Calu3 (cell line): Measurements from ENCODE around the gene LRTM2. TPM values are rescaled to one million over a fixed set of nuclear protein-coding genes. Genes with fewer than 3 reads are reported as not detected.

ENCODE experiments used
- BruUV-seq: library from RNA; stranded (reverse); fragments of 400-500 nt; replicated peaks from 2 replicates; lab custom pipeline; 2021; lab: Mats Ljungman, UMichigan
- CTCF ChIA-PET: fragments of 300-600 bp; sonication (Branson Sonifier 250); formaldehyde crosslinking; loops from one replicate; lab custom pipeline; 2022; ENCODE audit warnings: antibody characterized with exemption; lab: Charles Lee
- DNase-seq: peaks from one replicate; pipeline ENCODE4 v3.0.0; 2022
- H3K27ac Mint-ChIP-seq: one replicate; pipeline ENCODE4 v1.8.0; 2022; ENCODE audit warnings: mixed read lengths; ENCODE audit not compliant: unreplicated experiment
- H3K27me3 Mint-ChIP-seq: one replicate; pipeline ENCODE4 v1.8.0; 2022; ENCODE audit warnings: mixed read lengths; ENCODE audit not compliant: unreplicated experiment
- H3K36me3 Mint-ChIP-seq: one replicate; pipeline ENCODE4 v1.8.0; 2022; ENCODE audit warnings: mild to moderate bottlenecking, moderate library complexity, mixed read lengths; ENCODE audit not compliant: insufficient read depth, unreplicated experiment
- H3K4me1 Mint-ChIP-seq: one replicate; pipeline ENCODE4 v1.8.0; 2022; ENCODE audit warnings: mild to moderate bottlenecking, low read depth, mixed read lengths; ENCODE audit not compliant: unreplicated experiment
- H3K4me3 Mint-ChIP-seq: one replicate; pipeline ENCODE4 v1.8.0; 2022; ENCODE audit warnings: mild to moderate bottlenecking, low read depth, moderate library complexity, mixed read lengths; ENCODE audit not compliant: unreplicated experiment
- H3K9me3 Mint-ChIP-seq: one replicate; pipeline ENCODE4 v1.8.0; 2022; ENCODE audit warnings: low read depth, mixed read lengths; ENCODE audit not compliant: unreplicated experiment
- CTCF ChIP-seq: fragments of 200-600 bp; IDR thresholded peaks from one replicate; pipeline ENCODE4 v1.8.0; 2022; ENCODE audit warnings: antibody characterized with exemption; ENCODE audit not compliant: unreplicated experiment
- intact Hi-C: fragments of 100-400 bp; cut with micrococcal nuclease; formaldehyde crosslinking; loops from one replicate; pipeline ENCODE4 v1.10.0; 2022; ENCODE audit not compliant: unreplicated experiment
- total RNA-seq: library from RNA; stranded (reverse); gene quantifications from 2 replicates; pipeline ENCODE4 v1.2.3, GENCODE V29; 2022

Gene LRTM2
- total RNA-seq, 1 experiment from 2014 or later: not detected

- no peaks in the 10 kb centered on the region for H3K36me3 Mint-ChIP-seq
- peaks cover 94% of the 10 kb centered on the region for H3K27me3 Mint-ChIP-seq
- no peaks in the 10 kb centered on the region for H3K9me3 Mint-ChIP-seq
- no peak for TF ChIP-seq CTCF
- no peak for DNase-seq
- no peaks in the 10 kb centered on the region for H3K4me1 Mint-ChIP-seq
- no TSS peak for BruUV-seq
- H3K27ac Mint-ChIP-seq: no peak overlapping the region
- intact Hi-C loops: no loop called here
- H3K4me3 Mint-ChIP-seq: no peak overlapping the region
- CTCF ChIA-PET: interaction anchor here (0.6 kb wide), 1 partner anchor 579 kb away, joined by 3 read pairs; no protein-coding TSS in a partner anchor
These were observed 59.3 kb downstream of the LRTM2 start for GRCh38 chr12:1879633-1880032.

GRCh38 chr12:1880153-1880845 is 59.9 kb downstream of the LRTM2 start:
- DNase-seq: no peak
- intact Hi-C loops: no loop called here
- Mint-ChIP-seq H3K27ac (no peak overlapping the region), H3K4me1 (no peaks in the 10 kb centered on the region), H3K36me3 (no peaks in the 10 kb centered on the region), H3K27me3 (peaks cover 94% of the 10 kb centered on the region), H3K4me3 (no peak overlapping the region), H3K9me3 (no peaks in the 10 kb centered on the region)
- BruUV-seq: no TSS peak
- CTCF ChIA-PET: no interaction called here
- no peak for TF ChIP-seq CTCF

- H3K27ac Mint-ChIP-seq: no peak overlapping the region
- H3K4me3 Mint-ChIP-seq: no peak overlapping the region
- H3K4me1 Mint-ChIP-seq: no peaks in the 10 kb centered on the region
- H3K9me3 Mint-ChIP-seq: no peaks in the 10 kb centered on the region
- intact Hi-C loops: no loop called here
- no peaks in the 10 kb centered on the region for H3K36me3 Mint-ChIP-seq
- no peak for TF ChIP-seq CTCF
- CTCF ChIA-PET: no interaction called here
- no peak for DNase-seq
- BruUV-seq: no TSS peak
- peaks cover 94% of the 10 kb centered on the region for H3K27me3 Mint-ChIP-seq
These were observed 60.5 kb downstream of the LRTM2 start for GRCh38 chr12:1880876-1881275.

GRCh38 chr12:1881301-1881700 is 60.9 kb downstream of the LRTM2 start:
- Mint-ChIP-seq H3K4me3 (no peak overlapping the region), H3K36me3 (no peaks in the 10 kb centered on the region), H3K27ac (no peak overlapping the region), H3K9me3 (no peaks in the 10 kb centered on the region), H3K27me3 (peaks cover 94% of the 10 kb centered on the region), H3K4me1 (no peaks in the 10 kb centered on the region)
- CTCF ChIA-PET: no interaction called here
- no TSS peak for BruUV-seq
- intact Hi-C loops: no loop called here
- no peak for DNase-seq
- TF ChIP-seq CTCF: no peak
